Peyer's patch (tissue), 4 donors: Measurements from ENCODE around the gene CCDC192. TPM values are rescaled to one million over a fixed set of nuclear protein-coding genes. Genes with fewer than 3 reads are reported as not detected.

Source experiments
- DNase-seq, 3 donors: peaks; one replicate each; pipeline ENCODE4 v3.0.0-alpha.2; 2017 to 2019
- H3K27ac ChIP-seq, 4 donors: fragments of 200-600 bp; sonication (generic); one replicate each; pipeline ENCODE4 v1.5.1; 2016 to 2019
- H3K27me3 ChIP-seq, 2 donors: fragments of 200-600 bp; sonication (generic); one replicate each; pipeline ENCODE4 v1.5.1; 2019
- H3K36me3 ChIP-seq, 3 donors: fragments of 200-600 bp; sonication (generic); one replicate each; pipeline ENCODE4 v1.5.1; 2016 to 2019
- H3K4me1 ChIP-seq, 4 donors: fragments of 200-600 bp; sonication (generic); one replicate each; pipeline ENCODE4 v1.5.1; 2016 to 2019
- H3K4me3 ChIP-seq, 4 donors: fragments of 200-600 bp; sonication (generic); 1 replicate in 3 of 4; 2 replicates in 1 of 4; pipeline ENCODE4 v1.5.1; 2016 to 2019; ENCODE audit warnings: mild to moderate bottlenecking in 1 of 4
- H3K9me3 ChIP-seq, 4 donors: fragments of 200-600 bp; sonication (generic); one replicate each; pipeline ENCODE4 v1.5.1; 2016 to 2019; ENCODE audit warnings: mild to moderate bottlenecking in 1 of 4
- CTCF ChIP-seq, 6 experiments: fragments of 450-650 bp in 4 of 6; fragments of 200-600 bp in 2 of 6; sonication (generic) in 1 of 6; IDR thresholded peaks; one replicate each; pipeline ENCODE4 v1.5.1; 2017 to 2019; ENCODE audit warnings: antibody characterized with exemption in 6 of 6, mild to moderate bottlenecking in 3 of 6, moderate library complexity in 1 of 6
- POLR2A ChIP-seq, 2 donors: fragments of 450-650 bp; IDR thresholded peaks; one replicate each; pipeline ENCODE4 v1.5.1; 2017; ENCODE audit warnings: antibody characterized with exemption in 2 of 2, mild to moderate bottlenecking in 2 of 2, moderate library complexity in 2 of 2
- total RNA-seq, 4 donors: library from RNA; depleted of rRNA; stranded (reverse); fragments of >200 nt; gene quantifications; one replicate each; pipeline ENCODE4 v1.1.0, GENCODE V29; 2016

Gene CCDC192
- total RNA-seq, 4 donors from 2014 or later = not detected

GRCh38 chr5:127826011-127826410, 122.8 kb downstream of the CCDC192 start:
- Histone ChIP-seq H3K27me3 (no peaks in the 10 kb centered on the region), H3K36me3 (no peaks in the 10 kb centered on the region), H3K4me1 (no peaks in the 10 kb centered on the region), H3K4me3 (no peak overlapping the region), H3K27ac (no peak overlapping the region), H3K9me3 (no peaks in the 10 kb centered on the region)
- DNase-seq = no peak
- TF ChIP-seq CTCF (IDR thresholded peaks at IDR 0.05) (no peak), POLR2A (IDR thresholded peaks at IDR 0.05) (no peak)

- H3K36me3 ChIP-seq = no peaks in the 10 kb centered on the region
- DNase-seq = no peak
- H3K27me3 ChIP-seq = no peaks in the 10 kb centered on the region
- TF ChIP-seq CTCF (IDR thresholded peaks at IDR 0.05) (no peak), POLR2A (IDR thresholded peaks at IDR 0.05) (no peak)
- H3K4me1 ChIP-seq = no peaks in the 10 kb centered on the region
- H3K27ac ChIP-seq = no peak overlapping the region
- H3K9me3 ChIP-seq = no peaks in the 10 kb centered on the region
- H3K4me3 ChIP-seq = no peak overlapping the region
Observed at GRCh38 chr5:127827451-127827850, 124.3 kb downstream of the CCDC192 start.

- Histone ChIP-seq H3K36me3 (no peaks in the 10 kb centered on the region), H3K4me1 (no peaks in the 10 kb centered on the region), H3K27ac (no peak overlapping the region), H3K9me3 (no peaks in the 10 kb centered on the region), H3K27me3 (no peaks in the 10 kb centered on the region), H3K4me3 (no peak overlapping the region)
- DNase-seq = no peak
- TF ChIP-seq POLR2A (IDR thresholded peaks at IDR 0.05) (no peak), CTCF (IDR thresholded peaks at IDR 0.05) (no peak)
Observed at GRCh38 chr5:127830157-127830556, 127.0 kb downstream of the CCDC192 start.

GRCh38 chr5:127830829-127831598, 127.8 kb downstream of the CCDC192 start:
- H3K36me3 ChIP-seq = no peaks in the 10 kb centered on the region
- peaks cover 0 to under 1% (median 0%) of the 10 kb centered on the region in 4 donors for H3K9me3 ChIP-seq
- H3K4me1 ChIP-seq = no peaks in the 10 kb centered on the region
- H3K27ac ChIP-seq = no peak overlapping the region
- DNase-seq = no peak
- TF ChIP-seq CTCF (IDR thresholded peaks at IDR 0.05) (no peak), POLR2A (IDR thresholded peaks at IDR 0.05) (no peak)
- no peak overlapping the region for H3K4me3 ChIP-seq
- no peaks in the 10 kb centered on the region for H3K27me3 ChIP-seq

DNA sequence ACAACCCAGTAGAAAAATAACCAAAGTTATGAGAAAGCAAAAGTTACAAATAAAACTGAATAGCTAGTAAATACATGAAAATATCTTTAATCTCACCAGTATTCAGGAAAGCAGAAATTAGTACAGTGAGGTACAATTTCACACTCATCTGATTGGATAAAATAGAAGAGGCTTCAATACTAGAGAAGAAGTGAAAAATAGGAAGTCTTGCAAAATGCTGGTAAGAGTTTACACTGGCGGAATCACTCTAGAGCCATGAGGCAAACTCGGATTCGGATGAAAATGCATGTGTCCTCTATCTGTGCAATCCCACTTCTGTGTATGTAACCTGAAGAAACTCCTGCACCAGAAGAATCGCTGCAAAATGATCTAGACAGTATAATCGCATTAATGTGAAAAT, 128.9 kb downstream of the CCDC192 start:
- H3K4me3 ChIP-seq = no peak overlapping the region
- TF ChIP-seq POLR2A (IDR thresholded peaks at IDR 0.05) (no peak), CTCF (IDR thresholded peaks at IDR 0.05) (no peak)
- DNase-seq = no peak

More for the DNA sequence above, 128.9 kb downstream of the CCDC192 start:
- H3K4me1 ChIP-seq = no peaks in the 10 kb centered on the region
- no peaks in the 10 kb centered on the region for H3K27me3 ChIP-seq
- H3K9me3 ChIP-seq = peaks cover 0 to 4% (median 0%) of the 10 kb centered on the region in 4 donors
- no peak overlapping the region for H3K27ac ChIP-seq
- no peaks in the 10 kb centered on the region for H3K36me3 ChIP-seq
